Posterior cingulate gyrus (tissue), 11 donors: ENCODE results near the gene APOBEC3G.
"Not testable (repeated sequence)": the region's sequence is repeated elsewhere in the genome, so short reads cannot be mapped to it uniquely, and the experiment has no call there.

ENCODE experiments used
- DNase-seq, 10 donors: peaks; one replicate each; pipeline versions ENCODE4 v3.0.0 to v3.0.0-alpha.2; 2020 to 2021; ENCODE audit warnings: mixed read lengths in 3 of 10
- intact Hi-C: fragments of 100-400 bp; cut with DNase I; formaldehyde crosslinking; loops from one replicate; pipeline ENCODE4 v1.15.1; 2023

The APOBEC3G gene

GRCh38 chr22:39066442-39067276 is 10.4 kb upstream of the APOBEC3G start:
- peak in 1 of 10 donors; percentile 22 for DNase-seq
- intact Hi-C loops = not testable (repeated sequence)

- intact Hi-C loops = no loop called here
- DNase-seq = peak in 1 of 10 donors; percentile 8
Observed at GRCh38 chr22:39068033-39068785, 8.9 kb upstream of the APOBEC3G start.

DNA sequence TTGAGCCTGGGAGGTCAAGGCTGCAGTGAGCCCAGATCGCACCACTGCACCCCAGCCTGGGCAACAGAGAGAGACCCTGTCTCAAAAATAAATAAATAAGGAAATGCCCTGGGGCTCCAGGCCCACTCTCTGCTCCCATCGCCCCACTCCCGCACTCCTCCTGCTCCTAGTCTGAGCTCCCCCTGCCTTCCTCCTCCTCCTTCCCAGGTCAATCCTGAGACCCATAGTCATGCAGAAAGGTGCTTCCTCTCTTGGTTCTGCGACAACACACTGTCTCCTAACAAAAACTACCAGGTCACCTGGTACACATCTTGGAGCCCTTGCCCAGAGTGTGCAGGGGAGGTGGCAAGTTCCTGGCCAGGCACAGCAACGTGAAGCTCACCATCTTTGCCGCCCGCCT is 6.9 kb upstream of the APOBEC3G start:
- no peak for DNase-seq

GRCh38 chr22:39072581-39072981 is 4.5 kb upstream of the APOBEC3G start:
- DNase-seq, intact Hi-C loops: not testable (repeated sequence)

More for the DNA sequence above, 6.9 kb upstream of the APOBEC3G start:
- intact Hi-C loops = no loop called here

GRCh38 chr22:39073981-39074380 is 3.1 kb upstream of the APOBEC3G start:
- no peak for DNase-seq
- intact Hi-C loops = no loop called here

GRCh38 chr22:39076155-39077025 is 685 bp upstream of the APOBEC3G start:
- DNase-seq, intact Hi-C loops: not testable (repeated sequence)

DNA sequence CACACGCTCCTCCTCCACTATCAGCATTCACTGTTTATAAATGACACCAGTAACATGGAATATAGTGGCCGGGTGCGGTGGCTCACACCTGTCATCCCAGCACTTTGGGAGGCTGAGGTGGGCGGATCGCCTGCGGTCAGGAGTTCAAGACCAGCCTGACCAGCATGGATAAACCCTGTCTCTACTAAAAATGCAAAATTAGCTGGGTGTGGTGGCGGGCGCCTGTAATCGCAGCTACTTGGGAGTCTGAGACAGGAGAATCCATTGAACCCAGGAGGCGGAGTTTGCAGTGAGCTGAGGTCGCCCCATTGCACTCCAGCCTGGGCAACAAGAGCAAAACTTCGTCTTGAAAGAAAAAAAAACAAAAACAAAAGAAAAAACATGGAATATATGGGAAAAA is 837 bp downstream of the APOBEC3G start:
- DNase-seq = not testable (repeated sequence)

GRCh38 chr22:39078329-39078728 is 1.3 kb downstream of the APOBEC3G start:
- no peak for DNase-seq
- intact Hi-C loops = no loop called here

More for the DNA sequence above, 837 bp downstream of the APOBEC3G start:
- intact Hi-C loops = not testable (repeated sequence)

DNA sequence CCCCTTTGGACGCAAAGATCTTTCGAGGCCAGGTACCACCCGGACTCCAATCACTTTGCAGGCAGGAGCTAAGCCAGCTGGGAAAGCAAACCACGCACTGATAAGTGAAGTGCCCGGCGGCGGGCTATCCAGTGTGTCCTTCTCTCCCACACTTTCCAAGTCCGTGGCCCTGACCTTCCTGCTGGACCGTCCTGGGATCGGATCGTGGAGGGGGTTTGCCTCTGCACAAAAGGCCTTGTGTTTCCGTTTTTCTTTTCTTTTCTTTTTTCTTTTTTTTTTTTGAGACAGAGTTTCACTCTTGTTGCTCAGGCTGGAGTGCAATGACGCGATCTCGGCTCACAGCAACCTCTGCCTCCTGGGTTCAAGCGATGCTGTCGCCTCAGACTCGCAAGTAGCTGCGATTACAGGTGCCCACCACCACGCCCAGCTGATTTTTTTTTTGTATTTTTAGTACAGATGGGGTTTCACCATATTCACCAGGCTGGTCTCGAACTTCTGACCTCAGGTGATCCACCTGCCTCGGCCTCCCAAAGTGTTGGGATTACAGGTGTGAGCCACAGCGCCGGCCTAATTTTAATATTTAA is 2.1 kb downstream of the APOBEC3G start:
- DNase-seq, intact Hi-C loops: not testable (repeated sequence)

- no peak for DNase-seq
- intact Hi-C loops = no loop called here
Observed at GRCh38 chr22:39080052-39080762, 3.1 kb downstream of the APOBEC3G start.

GRCh38 chr22:39081016-39081415 is 3.9 kb downstream of the APOBEC3G start:
- peak in 1 of 10 donors; percentile 59 for DNase-seq
- intact Hi-C loops = no loop called here

DNA sequence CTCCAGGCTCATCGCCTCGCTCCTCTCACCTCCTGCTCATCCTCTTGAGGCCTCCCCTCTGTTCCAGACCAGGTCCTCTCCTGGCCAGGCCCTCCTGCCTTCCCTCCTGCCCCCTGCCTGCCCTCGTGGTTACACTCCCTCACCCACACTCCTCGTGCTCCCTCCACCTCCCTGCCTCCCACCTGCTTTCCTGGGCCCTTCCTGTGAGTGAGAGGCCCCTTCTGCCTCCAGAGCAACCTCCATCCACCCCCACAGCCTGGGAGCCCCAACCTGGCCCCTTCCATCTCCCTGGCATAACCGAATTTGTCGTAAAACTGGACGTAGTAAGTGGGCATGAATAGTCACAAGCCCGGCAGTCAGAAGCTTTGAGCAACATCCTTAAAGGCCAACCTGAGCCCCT is 4.5 kb downstream of the APOBEC3G start:
- peak in 1 of 10 donors; percentile 12 for DNase-seq
- intact Hi-C loops = no loop called here

- intact Hi-C loops = no loop called here
- DNase-seq = peak in 1 of 10 donors; percentile 75
Observed at GRCh38 chr22:39083212-39084165, 6.4 kb downstream of the APOBEC3G start.

- intact Hi-C loops = no loop called here
- peak in 1 of 10 donors; percentile 55 for DNase-seq
Observed at GRCh38 chr22:39084666-39085065, 7.6 kb downstream of the APOBEC3G start.

GRCh38 chr22:39087098-39087497 is 10.0 kb downstream of the APOBEC3G start:
- no peak for DNase-seq
- intact Hi-C loops = no loop called here

- DNase-seq = peak in 2 of 10 donors; percentile 26 to 43
- intact Hi-C loops = no loop called here
Observed at GRCh38 chr22:39087881-39088684, 11.0 kb downstream of the APOBEC3G start.

DNA sequence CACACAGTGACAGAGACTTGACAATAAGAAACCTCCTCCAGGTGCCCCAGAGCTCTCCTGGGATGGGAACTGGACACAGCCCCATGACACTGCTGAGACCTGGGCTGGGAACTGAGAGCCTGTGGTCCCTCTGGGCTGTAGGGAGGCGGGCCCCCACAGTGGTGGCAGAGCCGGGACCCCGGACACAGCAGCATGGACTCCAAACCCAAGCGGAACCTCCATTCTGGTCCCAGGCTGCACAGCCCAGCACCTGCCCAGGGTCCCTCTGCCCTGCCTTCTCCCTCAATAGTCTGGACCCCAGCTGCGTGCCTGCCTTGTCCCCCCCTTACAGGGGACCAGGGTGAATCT is 11.6 kb downstream of the APOBEC3G start:
- intact Hi-C loops = no loop called here

GRCh38 chr22:39089928-39090327 is 12.9 kb downstream of the APOBEC3G start:
- no peak for DNase-seq
- intact Hi-C loops = no loop called here

More for the DNA sequence above, 11.6 kb downstream of the APOBEC3G start:
- DNase-seq = peak in 2 of 10 donors; percentile 42 to 68
